Fibroblast of lung (primary cell): ENCODE results near the gene NR1H4. TPM values are rescaled to one million over a fixed set of nuclear protein-coding genes. Genes with fewer than 3 reads are reported as not detected.

Source experiments
- DNase-seq, 2 donors: peaks; one replicate each; pipeline versions ENCODE4 v3.0.0 to v3.0.0-alpha.2; 2010; ENCODE audit warnings: low read depth in 2 of 2
- H2AFZ ChIP-seq: 2 replicates; pipeline ENCODE4 v1.5.1; 2012; ENCODE audit warnings: low read length, control low read depth, inconsistent platforms
- H3K27ac ChIP-seq: 2 replicates; pipeline ENCODE4 v1.5.1; 2011; ENCODE audit warnings: low read length, control low read depth; ENCODE audit not compliant: insufficient read depth
- H3K27me3 ChIP-seq: 2 replicates; pipeline ENCODE4 v1.5.1; 2011; ENCODE audit warnings: mild to moderate bottlenecking, low read length; ENCODE audit not compliant: control insufficient read depth, insufficient read depth
- H3K36me3 ChIP-seq: 2 replicates; pipeline ENCODE4 v1.5.1; 2011; ENCODE audit warnings: low read length; ENCODE audit not compliant: control insufficient read depth, insufficient read depth
- H3K4me1 ChIP-seq: 2 replicates; pipeline ENCODE4 v1.5.1; 2011; ENCODE audit warnings: low read length; ENCODE audit not compliant: control insufficient read depth, insufficient read depth; ENCODE audit errors: extremely low read depth
- H3K4me2 ChIP-seq: 2 replicates; pipeline ENCODE4 v1.5.1; 2011; ENCODE audit warnings: low read length, control low read depth; ENCODE audit not compliant: insufficient read depth; ENCODE audit errors: extremely low read depth
- H3K4me3 ChIP-seq, 4 experiments: fragments of 200-600 bp in 1 of 4; sonication (generic) in 1 of 4; replicated peaks in 1 of 4; 2 replicates each; pipeline ENCODE4 v1.5.1; 2011 to 2016; ENCODE audit warnings: low read length in 4 of 4, low read depth in 3 of 4, mild to moderate bottlenecking in 3 of 4, control low read depth in 2 of 4, inconsistent platforms in 1 of 4, mixed read lengths in 1 of 4; ENCODE audit not compliant: insufficient read depth in 1 of 4; ENCODE audit errors: control extremely low read depth in 1 of 4
- H3K79me2 ChIP-seq: 2 replicates; pipeline ENCODE4 v1.5.1; 2012; ENCODE audit warnings: mild to moderate bottlenecking, low read length, inconsistent platforms; ENCODE audit not compliant: control insufficient read depth, insufficient read depth
- H3K9ac ChIP-seq: 2 replicates; pipeline ENCODE4 v1.5.1; 2011; ENCODE audit warnings: mild to moderate bottlenecking, low read length, control low read depth; ENCODE audit not compliant: insufficient read depth
- H3K9me3 ChIP-seq: 2 replicates; pipeline ENCODE4 v1.5.1; 2012; ENCODE audit warnings: low read depth, low read length; ENCODE audit not compliant: control insufficient read depth, insufficient read depth
- H4K20me1 ChIP-seq: 2 replicates; pipeline ENCODE4 v1.5.1; 2011; ENCODE audit warnings: low read length; ENCODE audit not compliant: control insufficient read depth, insufficient read depth; ENCODE audit errors: extremely low read depth
- EZH2 ChIP-seq: IDR thresholded peaks from 2 replicates; pipeline ENCODE4 v1.5.1; 2012; ENCODE audit warnings: low read length, control low read depth, mild to moderate bottlenecking; ENCODE audit errors: missing control alignments
- polyA plus RNA-seq, 2 donors: library from polyadenylated mRNA; depleted of rRNA in 1 of 2; stranded (reverse) in 1 of 2; unstranded in 1 of 2; fragments of >200 nt; gene quantifications; 2 replicates each; pipeline ENCODE4 v1.2.1, GENCODE V29; 2011 to 2012; ENCODE audit warnings: missing spikeins in 1 of 2
- total RNA-seq: library from RNA; depleted of rRNA; stranded (reverse); fragments of >200 nt; gene quantifications from 2 replicates; pipeline ENCODE4 v1.2.1, GENCODE V29; 2014
- TF ChIP-seq, protein P1 (sequence below), 2 donors: IDR thresholded peaks in 1 of 2; conservative IDR thresholded peaks in 1 of 2; 1 replicate in 1 of 2; 2 replicates in 1 of 2; pipeline ENCODE4 v1.5.1; 2011 to 2012; ENCODE audit warnings: low read length in 2 of 2, control low read depth in 1 of 2, inconsistent platforms in 1 of 2, low read depth in 1 of 2, mild to moderate bottlenecking in 1 of 2

The NR1H4 gene
- total and polyA plus RNA-seq, 2 donors (not counting 1 experiment from before 2014, with no cell fraction given): not detected

DNA sequence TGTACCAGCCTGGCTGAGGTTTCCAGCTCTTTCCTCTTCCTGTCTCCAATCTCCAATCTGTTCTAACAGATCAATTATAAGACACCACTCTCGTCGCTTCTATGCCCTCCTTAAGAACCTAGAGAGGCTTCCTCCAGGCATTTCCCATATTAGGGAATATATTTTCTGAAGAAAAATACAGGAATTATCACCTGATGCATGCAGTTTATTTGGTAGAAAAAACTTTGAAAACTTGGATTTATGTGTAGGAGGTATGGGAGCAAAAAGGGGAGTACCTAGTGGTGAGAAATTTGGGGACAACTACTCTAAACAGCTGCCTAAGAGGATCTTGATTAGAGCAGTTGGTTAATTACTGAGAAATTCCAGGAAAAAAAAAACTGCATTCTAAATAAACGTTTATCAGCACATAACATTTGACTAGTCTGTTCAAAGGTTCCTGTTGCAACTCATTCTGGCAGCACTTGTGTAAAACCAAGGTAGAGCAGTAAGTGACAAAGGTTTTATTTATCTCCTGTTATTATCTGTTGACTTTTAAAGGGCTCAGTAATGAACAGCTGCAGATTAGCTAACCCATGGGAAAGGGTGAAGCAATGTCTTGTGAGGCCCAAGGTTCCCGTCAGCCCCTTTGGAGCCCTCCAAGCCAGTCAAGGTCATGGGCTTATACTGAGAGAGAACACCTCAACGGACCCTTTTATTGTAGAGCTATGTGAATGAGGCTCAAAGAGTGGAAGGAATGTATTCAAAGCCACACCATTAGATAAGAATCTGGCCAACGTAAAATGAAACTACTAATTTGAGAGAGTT, 36.4 kb upstream of the NR1H4 start:
- H3K4me1 ChIP-seq: no peaks in the 10 kb centered on the region
- no peaks in the 10 kb centered on the region for H4K20me1 ChIP-seq
- H3K4me3 ChIP-seq: no peak overlapping the region
- H3K36me3 ChIP-seq: no peaks in the 10 kb centered on the region
- H3K4me2 ChIP-seq: no peak overlapping the region
- no peak overlapping the region for H3K27ac ChIP-seq
- no peaks in the 10 kb centered on the region for H3K27me3 ChIP-seq
- H2AFZ ChIP-seq: no peak overlapping the region
- H3K79me2 ChIP-seq: no peaks in the 10 kb centered on the region
- no peak overlapping the region for H3K9ac ChIP-seq
- peak in 1 of 2 donors; percentile 5 for DNase-seq
- TF ChIP-seq, protein P1, sequence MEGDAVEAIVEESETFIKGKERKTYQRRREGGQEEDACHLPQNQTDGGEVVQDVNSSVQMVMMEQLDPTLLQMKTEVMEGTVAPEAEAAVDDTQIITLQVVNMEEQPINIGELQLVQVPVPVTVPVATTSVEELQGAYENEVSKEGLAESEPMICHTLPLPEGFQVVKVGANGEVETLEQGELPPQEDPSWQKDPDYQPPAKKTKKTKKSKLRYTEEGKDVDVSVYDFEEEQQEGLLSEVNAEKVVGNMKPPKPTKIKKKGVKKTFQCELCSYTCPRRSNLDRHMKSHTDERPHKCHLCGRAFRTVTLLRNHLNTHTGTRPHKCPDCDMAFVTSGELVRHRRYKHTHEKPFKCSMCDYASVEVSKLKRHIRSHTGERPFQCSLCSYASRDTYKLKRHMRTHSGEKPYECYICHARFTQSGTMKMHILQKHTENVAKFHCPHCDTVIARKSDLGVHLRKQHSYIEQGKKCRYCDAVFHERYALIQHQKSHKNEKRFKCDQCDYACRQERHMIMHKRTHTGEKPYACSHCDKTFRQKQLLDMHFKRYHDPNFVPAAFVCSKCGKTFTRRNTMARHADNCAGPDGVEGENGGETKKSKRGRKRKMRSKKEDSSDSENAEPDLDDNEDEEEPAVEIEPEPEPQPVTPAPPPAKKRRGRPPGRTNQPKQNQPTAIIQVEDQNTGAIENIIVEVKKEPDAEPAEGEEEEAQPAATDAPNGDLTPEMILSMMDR (conservative IDR thresholded peaks at IDR 0.05 in 1 of 2, IDR thresholded peaks at IDR 0.05 in 1 of 2; ENCODE audit: low read depth in 1 of 2, low read length in 2 of 2): no peak
- no peak for TF ChIP-seq EZH2
- no peaks in the 10 kb centered on the region for H3K9me3 ChIP-seq

DNA sequence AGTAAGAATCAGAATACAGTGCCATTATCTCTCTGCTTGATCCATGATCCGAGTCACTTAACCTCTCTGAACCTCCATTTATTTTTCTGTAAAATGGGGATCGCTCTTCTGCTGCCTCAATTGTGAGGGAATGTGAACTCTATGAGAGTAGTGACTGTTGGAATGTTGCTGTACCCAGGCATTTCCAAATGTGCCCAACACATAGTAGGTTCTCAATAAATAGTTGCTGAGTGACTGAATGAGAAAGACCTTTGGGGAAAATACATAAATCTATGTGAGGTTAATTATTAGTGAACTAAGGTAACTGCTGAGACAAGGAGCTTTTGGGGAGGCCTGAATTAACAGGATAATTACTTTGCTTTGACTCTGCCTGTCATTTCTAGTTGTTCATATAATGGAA, 33.9 kb upstream of the NR1H4 start:
- Histone ChIP-seq H3K36me3 (no peaks in the 10 kb centered on the region), H3K4me1 (no peaks in the 10 kb centered on the region), H4K20me1 (no peaks in the 10 kb centered on the region), H2AFZ (no peak overlapping the region), H3K79me2 (no peaks in the 10 kb centered on the region), H3K27ac (no peak overlapping the region), H3K4me3 (no peak overlapping the region), H3K27me3 (no peaks in the 10 kb centered on the region), H3K9me3 (no peaks in the 10 kb centered on the region), H3K4me2 (no peak overlapping the region), H3K9ac (no peak overlapping the region)
- no peak for DNase-seq
- TF ChIP-seq, protein P1 (conservative IDR thresholded peaks at IDR 0.05 in 1 of 2, IDR thresholded peaks at IDR 0.05 in 1 of 2; ENCODE audit: low read depth in 1 of 2, low read length in 2 of 2): no peak

DNA sequence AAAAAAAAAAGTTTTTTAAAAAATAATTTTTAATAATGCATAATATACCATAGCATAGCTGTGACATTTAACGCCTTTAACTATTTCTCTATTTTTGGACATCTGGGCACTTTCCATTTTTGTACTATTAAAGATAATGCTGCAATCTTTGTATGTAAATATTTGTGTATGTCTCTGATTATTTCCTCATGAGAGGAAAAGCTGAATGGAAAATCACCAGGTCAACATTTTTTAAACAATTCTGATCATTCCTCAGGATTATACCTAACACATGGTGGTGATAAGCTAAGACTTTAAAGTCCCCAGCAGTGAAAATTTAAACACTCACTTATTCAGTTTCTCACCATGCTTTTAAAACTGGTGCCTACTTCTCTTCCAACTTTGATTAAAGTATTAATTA, 31.3 kb upstream of the NR1H4 start:
- TF ChIP-seq, protein P1 (conservative IDR thresholded peaks at IDR 0.05 in 1 of 2, IDR thresholded peaks at IDR 0.05 in 1 of 2; ENCODE audit: low read depth in 1 of 2, low read length in 2 of 2): no peak
- Histone ChIP-seq H3K4me1 (no peaks in the 10 kb centered on the region), H3K4me3 (no peak overlapping the region), H3K79me2 (no peaks in the 10 kb centered on the region), H3K27ac (no peak overlapping the region), H4K20me1 (no peaks in the 10 kb centered on the region), H3K9me3 (no peaks in the 10 kb centered on the region), H3K27me3 (no peaks in the 10 kb centered on the region), H3K4me2 (no peak overlapping the region), H2AFZ (no peak overlapping the region), H3K36me3 (no peaks in the 10 kb centered on the region), H3K9ac (no peak overlapping the region)
- DNase-seq: no peak
